GM12864 (cell line): Measurements from ENCODE around the gene GNG14.
"Not testable (repeated sequence)": the region's sequence is repeated elsewhere in the genome, so short reads cannot be mapped to it uniquely, and the experiment has no call there.

ENCODE experiments used
- DNase-seq: peaks from one replicate; pipeline ENCODE4 v3.0.0-alpha.2; 2011; ENCODE audit warnings: low read depth
- H3K4me3 ChIP-seq: 2 replicates; pipeline ENCODE4 v1.5.1; 2011; ENCODE audit warnings: mild to moderate bottlenecking, low read depth, low read length, control low read depth
- TF ChIP-seq, protein P1 (sequence below): IDR thresholded peaks from 2 replicates; pipeline ENCODE4 v1.5.1; 2011; ENCODE audit warnings: low read depth, mild to moderate bottlenecking, moderate library complexity, low read length, control low read depth, inconsistent platforms; ENCODE audit errors: missing control alignments

The GNG14 gene

DNA sequence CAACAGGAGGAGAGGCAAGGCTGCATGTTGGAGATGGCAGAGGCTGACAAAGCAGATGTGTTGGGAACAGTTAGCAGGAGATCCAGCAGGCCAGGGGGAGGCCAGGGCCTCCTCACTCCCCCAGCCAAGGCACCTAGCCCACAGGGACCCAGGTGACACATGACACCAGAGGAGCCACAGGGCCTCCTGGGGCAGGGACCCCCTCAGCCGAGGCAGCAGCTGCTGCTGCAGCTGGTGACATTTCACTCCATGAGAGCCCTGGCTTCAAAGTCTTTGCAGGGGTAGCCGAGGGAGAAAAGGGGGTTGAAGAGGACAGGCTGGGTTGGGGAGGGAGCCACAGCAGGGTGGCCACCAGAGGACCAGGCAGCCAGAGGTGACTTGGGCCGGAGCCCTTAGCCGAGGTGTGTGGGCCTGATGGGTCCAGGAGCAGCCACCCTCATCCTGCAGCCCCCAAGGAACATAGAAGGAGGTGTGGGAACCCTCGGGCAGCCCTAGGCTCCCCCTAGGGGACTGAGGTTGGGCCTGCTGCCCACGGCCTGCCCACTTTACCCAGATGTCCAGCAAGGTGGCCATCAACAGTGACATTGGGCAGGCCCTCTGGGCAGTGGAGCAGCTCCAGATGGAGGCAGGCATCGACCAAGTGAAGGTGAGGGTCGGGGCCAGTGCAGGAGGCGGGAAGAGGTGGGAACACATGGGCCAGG, at the start of gene GNG14:
TSS of gene GNG14 (plus strand) at position 503 of the 701 bp plus-strand sequence. CDS start at position 554, 51 bp downstream.
- TF ChIP-seq, protein P1, sequence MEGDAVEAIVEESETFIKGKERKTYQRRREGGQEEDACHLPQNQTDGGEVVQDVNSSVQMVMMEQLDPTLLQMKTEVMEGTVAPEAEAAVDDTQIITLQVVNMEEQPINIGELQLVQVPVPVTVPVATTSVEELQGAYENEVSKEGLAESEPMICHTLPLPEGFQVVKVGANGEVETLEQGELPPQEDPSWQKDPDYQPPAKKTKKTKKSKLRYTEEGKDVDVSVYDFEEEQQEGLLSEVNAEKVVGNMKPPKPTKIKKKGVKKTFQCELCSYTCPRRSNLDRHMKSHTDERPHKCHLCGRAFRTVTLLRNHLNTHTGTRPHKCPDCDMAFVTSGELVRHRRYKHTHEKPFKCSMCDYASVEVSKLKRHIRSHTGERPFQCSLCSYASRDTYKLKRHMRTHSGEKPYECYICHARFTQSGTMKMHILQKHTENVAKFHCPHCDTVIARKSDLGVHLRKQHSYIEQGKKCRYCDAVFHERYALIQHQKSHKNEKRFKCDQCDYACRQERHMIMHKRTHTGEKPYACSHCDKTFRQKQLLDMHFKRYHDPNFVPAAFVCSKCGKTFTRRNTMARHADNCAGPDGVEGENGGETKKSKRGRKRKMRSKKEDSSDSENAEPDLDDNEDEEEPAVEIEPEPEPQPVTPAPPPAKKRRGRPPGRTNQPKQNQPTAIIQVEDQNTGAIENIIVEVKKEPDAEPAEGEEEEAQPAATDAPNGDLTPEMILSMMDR = no peak
- no peak for DNase-seq
- no peak within 1 kb of the TSS for H3K4me3 ChIP-seq

DNA sequence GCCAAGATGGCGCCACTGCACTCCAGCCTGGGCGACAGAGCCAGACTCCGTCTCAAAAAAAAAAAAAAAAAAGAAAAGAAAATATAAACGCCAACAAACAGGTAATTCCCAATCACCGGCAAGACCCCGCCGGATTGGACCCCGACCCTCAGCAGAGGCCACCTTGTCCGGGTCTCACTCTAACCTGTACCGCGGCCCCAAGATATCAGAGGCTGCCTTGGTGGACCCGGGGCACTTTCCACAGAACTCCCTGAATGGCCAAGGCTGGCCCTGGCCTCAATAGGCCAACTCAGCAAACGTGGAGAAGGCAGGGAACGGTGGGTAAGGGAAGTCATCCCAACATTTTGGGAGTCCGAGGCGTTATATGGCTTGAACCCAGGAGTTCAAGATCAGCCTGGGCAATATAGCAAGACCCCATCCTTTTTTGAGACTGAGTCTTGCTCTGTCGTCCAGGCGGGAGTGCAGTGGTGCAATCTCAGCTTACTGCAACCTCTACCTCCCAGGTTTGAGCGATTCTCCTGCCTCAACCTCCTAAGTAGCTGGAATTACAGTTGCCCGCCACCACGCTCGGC, 49.1 kb upstream of the GNG14 start:
- no peak for DNase-seq
- TF ChIP-seq, protein P1 = no peak
- H3K4me3 ChIP-seq = no peak overlapping the region

DNA sequence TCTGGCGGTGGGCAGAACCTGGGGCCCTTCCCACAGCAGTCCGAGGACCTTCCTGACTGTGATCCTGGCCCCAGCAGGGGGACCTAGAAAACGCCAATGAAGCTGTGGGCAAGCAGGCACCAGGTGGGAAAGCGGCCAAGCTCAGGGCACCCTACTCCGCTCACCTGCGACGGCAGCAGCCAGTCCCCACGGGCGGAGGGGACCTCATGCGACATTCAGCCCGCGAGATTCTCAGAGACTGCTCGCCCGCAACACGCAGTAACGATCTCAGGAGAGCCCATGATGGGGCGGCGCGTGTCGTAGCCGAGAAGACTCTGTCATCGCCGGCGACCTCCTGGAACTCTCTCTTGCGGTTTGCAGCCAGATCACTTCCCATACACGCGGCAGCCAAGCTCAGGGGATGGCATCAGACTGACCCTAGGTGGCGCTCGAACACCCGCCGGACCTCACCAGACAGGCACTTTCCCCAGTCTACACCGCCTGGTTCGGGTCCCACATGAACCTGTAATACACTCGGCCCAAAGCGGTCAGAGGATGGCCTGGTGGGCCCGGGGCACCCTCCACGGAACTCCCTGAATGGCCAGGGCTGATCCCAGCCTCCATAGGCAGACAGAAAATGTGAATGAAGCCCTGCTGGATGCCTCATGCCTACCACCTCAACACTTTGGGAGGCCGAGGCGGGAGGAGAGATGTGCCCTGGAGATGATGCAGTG, 47.7 kb upstream of the GNG14 start:
- H3K4me3 ChIP-seq = no peak overlapping the region
- TF ChIP-seq, protein P1 = peak; percentile 83
- DNase-seq = peak; percentile 57

DNA sequence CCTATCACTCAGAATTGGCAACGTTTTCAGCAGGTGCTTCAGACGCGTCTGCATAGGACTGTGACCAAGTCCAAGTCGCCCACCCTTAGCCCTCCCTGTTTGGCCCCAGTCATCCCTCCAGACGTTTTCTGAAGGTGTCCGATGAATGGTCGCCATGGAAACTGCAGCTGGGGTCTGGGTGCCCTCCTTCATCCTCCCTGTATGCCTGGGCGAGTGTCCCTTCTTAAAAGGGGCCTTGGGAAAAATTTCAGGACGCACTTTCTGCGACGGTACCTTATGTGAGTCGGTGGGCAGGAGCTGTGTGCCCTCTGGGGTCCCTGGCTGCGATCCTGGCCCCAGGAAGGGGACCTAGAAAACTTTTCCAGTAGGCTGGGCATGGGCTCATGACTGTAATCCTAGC, 46.3 kb upstream of the GNG14 start:
- TF ChIP-seq, protein P1 = no peak
- no peak for DNase-seq
- H3K4me3 ChIP-seq = no peak overlapping the region

DNA sequence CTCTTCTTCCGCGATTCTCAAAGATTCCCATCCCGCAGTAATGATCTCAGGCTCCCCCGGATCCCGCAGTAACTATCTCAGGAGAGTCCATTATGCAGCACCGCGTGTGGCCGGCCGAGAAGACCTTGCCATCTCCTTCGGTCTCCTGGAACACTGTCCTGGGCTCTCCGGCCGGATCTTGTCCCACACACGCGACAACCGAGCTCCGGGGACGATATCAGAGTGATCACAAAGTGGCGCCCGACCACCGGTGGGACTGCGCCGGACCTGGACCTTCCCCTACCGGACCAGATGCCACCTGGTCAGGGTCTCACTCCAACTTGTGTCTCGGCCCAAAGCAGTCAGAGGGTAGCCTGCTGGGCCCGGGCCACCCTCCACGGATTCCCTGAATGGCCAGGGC, 45.3 kb upstream of the GNG14 start:
- no peak for DNase-seq
- TF ChIP-seq, protein P1 = no peak
- H3K4me3 ChIP-seq = no peak overlapping the region

DNA sequence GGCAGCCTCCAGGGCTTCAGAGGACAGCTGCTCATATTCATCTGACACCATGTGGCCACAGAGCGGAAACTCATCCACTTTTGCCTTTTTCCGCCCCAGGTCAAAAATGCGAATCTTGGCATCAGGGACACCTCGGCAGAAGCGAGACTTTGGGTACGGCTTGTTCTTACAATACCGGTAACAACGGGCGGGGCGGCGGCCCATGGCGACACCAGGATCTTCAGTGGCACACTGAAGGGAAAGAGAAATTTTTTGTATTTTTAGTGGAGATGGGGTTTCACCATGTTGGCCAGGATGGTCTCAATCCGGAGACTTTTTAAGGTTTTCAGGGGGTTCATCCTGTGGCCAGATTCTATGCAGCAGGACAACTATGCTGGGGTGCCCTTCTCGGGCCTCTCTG, 44.1 kb upstream of the GNG14 start:
- DNase-seq, H3K4me3 ChIP-seq: not testable (repeated sequence)

DNA sequence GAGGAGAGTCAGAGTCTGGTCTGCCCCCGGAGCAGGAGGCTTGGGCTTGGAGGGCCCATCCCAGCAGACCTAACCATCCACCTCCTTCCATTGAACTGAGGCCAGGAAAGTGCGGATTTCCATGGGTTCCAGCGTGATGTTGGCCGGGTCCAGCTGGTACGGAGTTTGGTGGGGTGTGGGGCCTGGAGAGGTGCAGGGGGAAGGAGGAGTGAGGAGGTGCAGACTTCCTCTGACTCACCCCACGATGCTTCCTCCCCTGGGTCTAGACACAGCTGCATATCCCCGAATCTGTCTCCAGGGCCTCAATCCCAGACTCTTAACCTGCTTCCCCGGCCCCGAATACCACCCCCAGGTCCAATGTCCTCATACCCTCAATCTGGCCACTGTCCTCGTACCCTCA, 41.2 kb upstream of the GNG14 start:
- TF ChIP-seq, protein P1 = no peak
- H3K4me3 ChIP-seq = no peak overlapping the region
- no peak for DNase-seq
